HG03108 (cell line): ENCODE measurements around the gene EPAS1.

Experiments
- ATAC-seq: cut with Tn5 transposase; IDR thresholded peaks from one replicate; pipeline ENCODE4 v1.9.1; 2021; ENCODE audit warnings: moderate library complexity; ENCODE audit not compliant: unreplicated experiment

EPAS1 gene

DNA sequence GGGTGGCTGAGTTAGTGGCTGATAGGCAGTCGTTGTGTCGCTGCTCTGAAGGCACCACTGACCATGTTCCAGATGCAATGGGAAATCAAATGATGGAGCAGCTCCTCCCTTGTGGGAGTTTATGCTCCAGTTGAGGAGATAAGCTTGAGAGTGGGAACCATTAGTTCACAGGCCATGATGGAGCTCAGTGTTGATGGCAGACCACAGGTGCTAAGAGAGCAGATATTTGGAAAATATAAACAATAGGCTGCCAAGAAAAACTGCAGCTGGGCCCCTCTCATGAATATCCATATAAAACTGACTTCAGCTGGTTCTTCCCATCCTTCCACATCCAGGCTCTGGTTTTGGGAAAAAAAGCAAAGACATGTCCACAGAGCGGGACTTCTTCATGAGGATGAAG is 63.1 kb downstream of the EPAS1 start:
- no peak for ATAC-seq

DNA sequence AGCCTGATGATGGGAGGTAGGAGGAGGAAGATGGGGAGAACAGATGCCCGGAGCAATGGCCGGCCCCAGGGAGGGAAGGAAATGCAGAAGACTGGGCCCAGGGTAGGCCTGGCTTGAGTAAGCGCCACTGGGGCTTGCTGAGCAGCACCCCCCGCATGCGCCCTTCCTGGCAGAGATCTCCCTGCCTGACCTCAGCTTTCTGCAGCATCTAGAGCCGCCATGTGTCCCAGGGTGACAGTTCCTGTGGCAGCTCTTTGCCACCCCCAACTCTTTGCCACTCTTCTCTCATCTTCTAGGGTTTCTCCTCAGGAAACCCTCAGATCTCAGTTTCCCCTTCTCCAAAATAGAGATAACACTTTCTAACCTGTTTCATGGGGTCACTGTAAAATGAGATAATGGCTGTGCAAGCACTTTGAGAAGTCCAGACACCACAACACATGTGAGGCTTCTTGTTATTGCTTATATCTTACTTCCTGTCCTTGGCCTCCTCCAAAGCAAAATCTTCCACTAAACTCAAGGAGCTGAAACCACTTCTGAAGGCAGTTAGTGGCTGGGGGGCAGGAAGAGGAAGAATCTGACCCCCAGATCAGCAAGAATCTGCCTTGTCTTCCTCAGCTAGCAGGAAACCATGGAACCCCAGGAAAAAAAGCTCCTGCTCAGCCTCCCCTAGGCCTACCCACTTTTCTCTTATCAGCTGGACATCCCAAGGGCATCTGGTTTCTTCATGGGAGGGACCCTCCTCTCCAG is 64.9 kb downstream of the EPAS1 start:
- ATAC-seq, result no peak

- no peak for ATAC-seq
These were observed 65.4 kb downstream of the EPAS1 start for GRCh38 chr2:46362667-46363012.

DNA sequence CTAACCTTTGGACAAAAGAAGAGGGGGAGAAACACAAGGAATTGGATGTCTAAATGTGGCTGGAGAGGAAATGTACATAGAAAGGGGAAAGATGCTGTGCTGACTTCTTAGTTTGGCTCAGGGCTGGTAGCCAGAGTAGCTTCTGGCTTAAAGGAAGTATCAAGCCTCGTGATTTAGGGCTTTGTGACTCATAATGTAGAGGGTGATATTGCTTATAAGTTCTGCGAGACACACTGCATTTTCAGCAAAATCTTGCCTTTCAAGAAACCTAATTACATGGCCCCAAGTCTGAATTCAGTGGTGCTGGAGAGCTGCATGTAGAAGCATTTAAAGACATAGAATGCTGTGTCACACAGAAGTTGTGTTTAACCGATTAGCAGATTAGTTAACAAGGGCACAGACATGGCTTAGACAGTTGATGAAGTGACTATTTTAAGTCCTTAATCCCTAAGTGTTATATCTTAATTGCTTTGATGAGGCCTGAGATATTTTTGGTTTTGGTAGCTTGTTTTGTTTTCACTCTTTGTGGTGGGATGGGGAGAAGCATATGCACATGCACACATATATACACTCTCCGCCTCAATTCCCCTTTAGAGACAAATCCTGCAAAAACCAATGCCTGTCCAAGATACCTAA is 66.4 kb downstream of the EPAS1 start:
- ATAC-seq, result no peak

DNA sequence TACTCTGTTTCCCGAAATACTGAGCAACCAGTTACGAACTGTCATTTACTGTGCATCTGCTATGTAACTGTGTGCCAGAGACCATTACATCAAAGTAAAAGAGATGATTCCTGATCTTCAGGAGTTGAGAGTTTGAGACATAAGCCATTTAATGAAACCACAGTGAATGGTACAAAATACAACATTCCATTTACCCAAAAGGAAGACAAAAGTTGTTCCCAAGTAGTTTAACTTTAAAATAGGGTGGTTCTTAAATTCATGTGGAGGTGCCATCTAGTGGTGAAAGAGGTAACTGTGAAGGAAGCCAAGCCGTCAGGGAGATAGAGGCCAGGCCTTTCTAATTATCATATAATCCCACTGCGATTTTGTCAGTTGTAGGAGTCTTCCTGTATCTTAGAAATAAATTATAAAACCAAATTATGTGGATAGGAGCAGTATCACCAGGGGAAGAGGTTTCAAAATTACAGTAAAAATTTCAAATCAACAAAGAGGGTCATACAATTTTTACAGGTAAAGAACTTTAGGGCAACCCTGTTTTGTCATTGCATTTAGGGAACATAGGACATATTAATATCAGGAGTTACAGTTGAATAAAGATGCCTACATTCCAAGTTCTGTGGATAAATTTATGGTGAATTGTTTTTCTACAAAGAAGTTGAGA is 67.7 kb downstream of the EPAS1 start:
- no peak for ATAC-seq

- no peak for ATAC-seq
These were observed 68.9 kb downstream of the EPAS1 start for GRCh38 chr2:46365913-46366667.

GRCh38 chr2:46366668-46367052 is 69.5 kb downstream of the EPAS1 start:
- no peak for ATAC-seq

- ATAC-seq, result no peak
These were observed 70.1 kb downstream of the EPAS1 start for GRCh38 chr2:46367286-46367685.

DNA sequence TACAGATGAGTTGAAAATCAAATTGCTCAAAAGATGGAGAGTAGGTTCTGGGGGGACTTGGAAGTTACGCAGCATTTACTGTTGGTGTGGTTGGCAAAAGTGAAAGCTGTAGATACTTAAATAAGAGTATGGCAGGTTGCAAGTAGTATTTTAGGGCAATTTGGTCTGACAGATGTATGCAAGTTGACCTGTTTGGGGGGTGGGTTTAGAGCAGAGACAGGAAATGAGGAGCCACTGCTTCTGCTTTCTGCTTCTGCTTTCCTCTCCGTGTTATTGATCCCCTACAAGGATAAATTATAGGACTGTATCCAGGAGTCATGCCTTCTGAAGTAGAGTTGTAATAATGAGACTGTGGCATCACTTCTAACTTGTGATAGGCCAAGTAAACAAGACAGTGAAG is 71.2 kb downstream of the EPAS1 start:
- ATAC-seq, result no peak

- ATAC-seq, result no peak
These were observed 72.6 kb downstream of the EPAS1 start for GRCh38 chr2:46369783-46370182.

DNA sequence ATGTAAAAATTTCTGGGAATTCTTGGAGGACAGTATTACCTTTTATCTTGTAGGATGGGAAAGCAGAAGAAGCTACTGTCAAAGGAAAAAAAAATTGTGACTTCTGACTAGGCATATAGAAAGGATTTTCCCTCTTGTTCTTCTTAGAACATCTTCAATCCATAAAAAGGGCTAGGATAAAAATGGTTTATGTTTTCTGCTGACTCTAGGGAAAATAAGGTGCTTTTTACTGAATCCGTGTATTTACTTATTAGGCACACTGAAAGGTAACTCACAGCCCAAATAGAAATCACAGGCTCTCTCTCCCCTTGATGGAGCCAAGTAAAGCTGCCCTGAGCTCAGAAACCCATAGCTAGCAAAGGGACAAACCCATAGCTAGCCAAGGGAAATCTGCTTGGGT is 74.6 kb downstream of the EPAS1 start:
- ATAC-seq, result no peak

GRCh38 chr2:46372475-46372874 is 75.3 kb downstream of the EPAS1 start:
- no peak for ATAC-seq

- no peak for ATAC-seq
These were observed 76.0 kb downstream of the EPAS1 start for GRCh38 chr2:46373238-46373637.

- ATAC-seq, result no peak
These were observed 78.4 kb downstream of the EPAS1 start for GRCh38 chr2:46375566-46376125.

- ATAC-seq, result no peak
These were observed 79.4 kb downstream of the EPAS1 start for GRCh38 chr2:46376586-46376985.

DNA sequence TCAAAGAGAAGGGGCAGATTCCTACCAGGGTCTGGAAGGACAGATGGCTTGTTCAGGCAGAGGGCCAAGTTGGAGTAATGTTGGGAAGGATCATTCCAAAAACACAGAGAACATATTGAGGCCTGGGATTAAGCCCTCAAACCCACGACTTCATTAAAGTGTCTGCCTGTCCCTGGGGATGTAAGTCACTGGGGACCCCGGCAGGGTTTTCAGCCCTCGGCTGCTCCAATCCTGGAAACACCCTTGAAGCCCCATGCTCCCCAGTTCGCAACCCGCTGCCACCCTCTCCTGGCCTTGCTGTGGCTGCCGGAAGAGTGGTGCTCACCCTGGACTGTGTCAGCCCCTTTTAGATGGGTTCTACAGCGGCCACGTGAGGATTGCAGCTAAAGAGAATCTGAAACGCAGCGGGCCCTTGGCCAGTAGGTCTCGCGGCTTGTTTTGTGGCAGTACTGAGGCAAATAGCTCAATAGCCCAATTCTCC is 79.9 kb downstream of the EPAS1 start:
- ATAC-seq, result no peak

DNA sequence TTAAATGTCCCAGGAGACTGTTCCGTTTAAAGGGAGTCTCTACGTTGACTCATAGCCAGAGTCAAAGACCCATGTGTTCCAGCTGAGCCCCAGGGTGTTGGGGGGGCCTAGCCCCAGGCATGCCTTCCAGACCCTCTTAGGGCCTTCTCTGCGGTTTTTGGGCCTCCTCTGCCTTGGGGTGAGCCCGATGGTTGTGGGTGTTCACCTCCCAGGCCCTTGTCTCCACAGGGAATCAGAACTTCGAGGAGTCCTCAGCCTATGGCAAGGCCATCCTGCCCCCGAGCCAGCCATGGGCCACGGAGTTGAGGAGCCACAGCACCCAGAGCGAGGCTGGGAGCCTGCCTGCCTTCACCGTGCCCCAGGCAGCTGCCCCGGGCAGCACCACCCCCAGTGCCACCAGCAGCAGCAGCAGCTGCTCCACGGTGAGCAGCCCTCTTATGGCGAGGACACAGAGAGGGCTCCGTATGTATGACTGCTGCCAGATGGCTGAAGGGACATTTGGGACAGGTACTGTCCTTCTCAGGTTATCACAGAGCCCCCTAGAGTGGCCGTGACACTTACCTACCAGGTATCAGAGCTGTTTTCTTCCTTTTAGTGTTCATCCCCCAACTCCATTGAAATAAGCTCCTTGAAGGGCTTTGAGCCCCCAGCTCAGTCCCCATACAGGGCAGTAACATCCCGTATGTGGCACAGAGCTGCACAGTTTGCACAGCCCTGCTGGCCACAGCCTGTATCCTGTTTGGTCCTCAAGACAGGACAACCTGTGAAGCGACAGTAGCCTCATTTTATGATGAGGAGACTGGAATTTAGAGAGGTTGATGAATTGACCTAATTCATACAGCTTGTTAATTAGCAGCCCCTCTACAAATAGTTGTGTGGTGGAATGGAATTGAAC is 80.7 kb downstream of the EPAS1 start:
- no peak for ATAC-seq

DNA sequence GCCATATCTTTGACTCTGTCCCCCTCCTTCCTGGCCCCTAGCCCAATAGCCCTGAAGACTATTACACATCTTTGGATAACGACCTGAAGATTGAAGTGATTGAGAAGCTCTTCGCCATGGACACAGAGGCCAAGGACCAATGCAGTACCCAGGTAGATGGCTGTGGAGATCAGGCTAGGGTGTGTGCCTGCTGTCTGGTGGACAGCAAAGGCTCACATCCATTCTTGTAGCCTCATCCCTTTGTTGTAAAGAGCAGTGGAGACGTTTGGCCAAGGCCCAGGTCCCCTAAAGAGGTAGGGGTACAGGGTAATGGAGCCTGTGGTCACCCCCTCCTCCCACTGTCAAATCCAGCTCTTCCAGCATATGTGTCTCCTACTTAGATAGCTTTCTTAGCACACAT is 81.4 kb downstream of the EPAS1 start:
- ATAC-seq, result no peak

- no peak for ATAC-seq
These were observed 82.2 kb downstream of the EPAS1 start for GRCh38 chr2:46379213-46380037.
